IMR-90 (cell line): ENCODE results near the gene NDUFS2. TPM values are rescaled to one million over a fixed set of nuclear protein-coding genes. Genes with fewer than 3 reads are reported as not detected.

ENCODE experiments used
- ATAC-seq: fragments of 200-7000 bp; cut with Tn5 transposase; 2 replicates; pipeline ENCODE4 v1.9.1; 2020; ENCODE audit warnings: low read depth, mild to moderate bottlenecking, moderate library complexity
- BruUV-seq: library from RNA; stranded (reverse); fragments of 400-500 nt; replicated peaks from 2 replicates; lab custom pipeline; 2021; lab: Mats Ljungman, UMichigan
- CTCF ChIA-PET: fragments of 300-600 bp; formaldehyde crosslinking; extraction: SDS; loops from one replicate; lab custom pipeline; 2021; ENCODE audit warnings: antibody characterized with exemption; lab: Yijun Ruan, JAX
- POLR2A ChIA-PET: fragments of 300-600 bp; sonication (Branson Sonifier 250); formaldehyde crosslinking; loops from one replicate; lab custom pipeline; 2022; ENCODE audit warnings: antibody characterized with exemption; ENCODE audit not compliant: unreplicated experiment; lab: Charles Lee
- DNase-seq: peaks from one replicate; pipeline ENCODE4 v3.0.0; 2013
- H2AFZ ChIP-seq: replicated peaks from 2 replicates; pipeline ENCODE3; 2013; ENCODE audit warnings: low read length, mild to moderate bottlenecking; ENCODE audit not compliant: poor library complexity
- H2AK5ac ChIP-seq: 2 replicates; pipeline ENCODE4 v1.6.1; 2013; ENCODE audit warnings: low read depth, low read length, inconsistent platforms
- H2AK9ac ChIP-seq: replicated peaks from 2 replicates; pipeline ENCODE3; 2013; ENCODE audit warnings: mild to moderate bottlenecking, low read depth, low read length, moderate library complexity; ENCODE audit not compliant: poor library complexity
- H2BK120ac ChIP-seq: 2 replicates; pipeline ENCODE4 v1.6.1; 2013; ENCODE audit warnings: low read depth, low read length, inconsistent platforms
- H2BK15ac ChIP-seq: 3 replicates; pipeline ENCODE4 v1.6.1; 2013; ENCODE audit warnings: low read depth, low read length, inconsistent platforms
- H2BK20ac ChIP-seq: 2 replicates; pipeline ENCODE4 v1.6.1; 2013; ENCODE audit warnings: low read depth, mild to moderate bottlenecking, inconsistent platforms, low read length, moderate library complexity
- H2BK5ac ChIP-seq: 2 replicates; pipeline ENCODE4 v1.6.1; 2013; ENCODE audit warnings: mild to moderate bottlenecking, low read depth, low read length, inconsistent platforms; ENCODE audit not compliant: poor library complexity, severe bottlenecking
- H3K14ac ChIP-seq: replicated peaks from 2 replicates; pipeline ENCODE4 v1.6.1; 2013; ENCODE audit warnings: low read depth, low read length, inconsistent platforms
- H3K18ac ChIP-seq: 2 replicates; pipeline ENCODE4 v1.6.1; 2013; ENCODE audit warnings: low read depth, low read length, control low read depth
- H3K23ac ChIP-seq: 2 replicates; pipeline ENCODE4 v1.6.1; 2013; ENCODE audit warnings: low read depth, low read length, inconsistent platforms
- H3K27ac ChIP-seq: 2 replicates; pipeline ENCODE4 v1.5.1; 2013; ENCODE audit warnings: mild to moderate bottlenecking, control low read depth, low read length; ENCODE audit not compliant: insufficient read depth
- H3K27me3 ChIP-seq: 2 replicates; pipeline ENCODE4 v1.6.1; 2013; ENCODE audit warnings: low read length; ENCODE audit not compliant: control insufficient read depth, insufficient read depth
- H3K36me3 ChIP-seq: 2 replicates; pipeline ENCODE4 v1.6.1; 2013; ENCODE audit warnings: low read length, mixed read lengths; ENCODE audit not compliant: control insufficient read depth, insufficient read depth
- H3K4ac ChIP-seq: 2 replicates; pipeline ENCODE4 v1.6.1; 2013; ENCODE audit warnings: low read depth, low read length, inconsistent platforms
- H3K4me1 ChIP-seq: 2 replicates; pipeline ENCODE4 v1.6.1; 2013; ENCODE audit warnings: low read length, mixed read lengths; ENCODE audit not compliant: control insufficient read depth, insufficient read depth
- H3K4me2 ChIP-seq: 2 replicates; pipeline ENCODE4 v1.6.1; 2013; ENCODE audit warnings: low read depth, mild to moderate bottlenecking, control low read depth, low read length, moderate library complexity
- H3K4me3 ChIP-seq: 2 replicates; pipeline ENCODE4 v1.5.1; 2013; ENCODE audit warnings: low read depth, mild to moderate bottlenecking, control low read depth, low read length, moderate library complexity; ENCODE audit not compliant: insufficient read depth
- H3K56ac ChIP-seq: 2 replicates; pipeline ENCODE4 v1.6.1; 2013; ENCODE audit warnings: low read length, inconsistent platforms; ENCODE audit not compliant: insufficient read depth; ENCODE audit errors: extremely low read depth
- H3K79me1 ChIP-seq, 2 experiments: 2 replicates each; pipeline ENCODE4 v1.6.1; 2013; ENCODE audit warnings: low read length in 2 of 2, inconsistent platforms in 1 of 2, low read depth in 1 of 2
- H3K9ac ChIP-seq: 2 replicates; pipeline ENCODE4 v1.6.1; 2013; ENCODE audit warnings: low read depth, low read length, control low read depth
- H3K9me1 ChIP-seq: 2 replicates; pipeline ENCODE4 v1.6.1; 2013; ENCODE audit warnings: low read length, inconsistent platforms; ENCODE audit not compliant: insufficient read depth
- H3K9me3 ChIP-seq: 2 replicates; pipeline ENCODE4 v1.6.1; 2013; ENCODE audit warnings: low read length; ENCODE audit not compliant: control insufficient read depth, insufficient read depth
- H4K20me1 ChIP-seq: 2 replicates; pipeline ENCODE4 v1.6.1; 2013; ENCODE audit warnings: low read length, inconsistent platforms; ENCODE audit not compliant: insufficient read depth
- H4K5ac ChIP-seq: 2 replicates; pipeline ENCODE4 v1.6.1; 2013; ENCODE audit warnings: mild to moderate bottlenecking, low read depth, low read length, control low read depth
- H4K8ac ChIP-seq, 2 experiments: 2 replicates each; pipeline ENCODE4 v1.6.1; 2013; ENCODE audit warnings: low read depth in 2 of 2, low read length in 2 of 2, control low read depth in 1 of 2, inconsistent platforms in 1 of 2
- H4K91ac ChIP-seq: 2 replicates; pipeline ENCODE4 v1.6.1; 2013; ENCODE audit warnings: low read depth, low read length, inconsistent platforms; ENCODE audit not compliant: insufficient read depth
- CHD1 ChIP-seq: IDR thresholded peaks from 2 replicates; pipeline ENCODE4 v1.6.1; 2012; ENCODE audit warnings: low read depth, low read length, improper control_type of control experiment
- ELK1 ChIP-seq: fragments of 150-350 bp; IDR thresholded peaks from 2 replicates; pipeline ENCODE4 v1.6.1; 2016; ENCODE audit warnings: low read depth, mild to moderate bottlenecking, low read length, moderate library complexity, borderline replicate concordance
- FOS ChIP-seq: fragments of 150-350 bp; IDR thresholded peaks from 2 replicates; pipeline ENCODE4 v1.6.1; 2016; ENCODE audit warnings: low read depth, low read length
- MAFK ChIP-seq: IDR thresholded peaks from 2 replicates; pipeline ENCODE4 v1.6.1; 2012; ENCODE audit warnings: low read depth, low read length, improper control_type of control experiment
- RFX5 ChIP-seq: IDR thresholded peaks from 2 replicates; pipeline ENCODE4 v1.8.0; 2012; ENCODE audit warnings: low read depth, mild to moderate bottlenecking, low read length, moderate library complexity
- WGBS, 2 experiments: methylation state at CpG; one replicate each; pipeline versions ENCODE4 v1.1.5 to v1.1.7; 2013; ENCODE audit warnings: missing lambda C conversion rate in 2 of 2; ENCODE audit not compliant: insufficient read length in 1 of 2; ENCODE audit errors: extremely low coverage in 2 of 2; 5-methylcytosine and 5-hydroxymethylcytosine counted together
- dilution Hi-C: fragments of 300-500 bp; cut with HindIII; formaldehyde crosslinking; loops from one replicate; pipeline ENCODE4 v1.14.3; 2018; ENCODE audit warnings: low sequenced_read_pairs; ENCODE audit not compliant: unreplicated experiment
- in situ Hi-C: fragments of 300-500 bp; cut with MboI; formaldehyde crosslinking; loops from 3 replicates; pipeline ENCODE4 v1.14.3; 2019; ENCODE audit warnings: low sequenced_read_pairs, inconsistent platforms, mixed read lengths
- intact Hi-C: fragments of 100-400 bp; cut with micrococcal nuclease; formaldehyde crosslinking; loops from 2 replicates; pipeline ENCODE4 v1.10.0; 2022
- polyA plus RNA-seq, 3 experiments: library from polyadenylated mRNA; depleted of rRNA; stranded (reverse); fragments of >200 nt; gene quantifications; 2 replicates each; pipeline ENCODE4 v1.2.3, GENCODE V29; 2012; ENCODE audit warnings: low replicate concordance in 1 of 3
- total RNA-seq: library from RNA; depleted of rRNA; stranded (reverse); fragments of >200 nt; gene quantifications from 2 replicates; pipeline ENCODE4 v1.2.3, GENCODE V29; 2012

The NDUFS2 gene
- total and polyA plus RNA-seq, 2 of the 4 experiments (the other 2 are of a cell fraction): 85.5 to 101 TPM

GRCh38 chr1:161250829-161251228 lies 48.7 kb downstream of the NDUFS2 start:
- no peak overlapping the region for H4K5ac ChIP-seq
- intact Hi-C loops: no loop called here
- H3K4ac ChIP-seq: no peak overlapping the region
- no peaks in the 10 kb centered on the region; the same call in 1 of the 2 replicates for H3K9me3 ChIP-seq
- no peak overlapping the region for H3K56ac ChIP-seq
- no peaks in the 10 kb centered on the region for H3K79me1 ChIP-seq
- H4K91ac ChIP-seq: no peak overlapping the region
- POLR2A ChIA-PET: no interaction called here
- H4K20me1 ChIP-seq: no peaks in the 10 kb centered on the region
- CTCF ChIA-PET: no interaction called here
- ATAC-seq (no peak), DNase-seq (no peak)
- H3K4me1 ChIP-seq: no peaks in the 10 kb centered on the region
- no peak overlapping the region for H4K8ac ChIP-seq
- no peak overlapping the region for H2AK5ac ChIP-seq
- peaks cover 3% of the 10 kb centered on the region for H3K27me3 ChIP-seq
- no peak overlapping the region for H3K14ac ChIP-seq
- H2BK20ac ChIP-seq: no peak overlapping the region
- dilution Hi-C loops: no loop called here
- no peak overlapping the region for H2BK15ac ChIP-seq
- H3K9me1 ChIP-seq: no peaks in the 10 kb centered on the region
- in situ Hi-C loops: no loop called here
- H3K18ac ChIP-seq: no peak overlapping the region
- H2AFZ ChIP-seq: no peak overlapping the region
- BruUV-seq: no TSS peak
- no peaks in the 10 kb centered on the region for H3K36me3 ChIP-seq
- H3K9ac ChIP-seq: no peak overlapping the region
- no peak overlapping the region for H2AK9ac ChIP-seq
- TF ChIP-seq FOS: no peak
- no peak for TF ChIP-seq MAFK
- no peak for TF ChIP-seq RFX5
- TF ChIP-seq ELK1: no peak
- TF ChIP-seq CHD1: no peak
- H2BK120ac ChIP-seq: no peak overlapping the region
- no peak overlapping the region for H3K4me2 ChIP-seq
- H2BK5ac ChIP-seq: no peak overlapping the region
- no peak overlapping the region for H3K27ac ChIP-seq
- no peak overlapping the region for H3K4me3 ChIP-seq
- 33% methylated on average over 1 of the region's 7 CpGs; no CpG with 5 or more reads in 1 of the 2 experiments for WGBS, 2 experiments
- no peak overlapping the region for H3K23ac ChIP-seq
